Stimulated activated CD8-positive, alpha-beta memory T cell treated with anti-CD3 and anti-CD28 coated beads, Interleukin-4, amount 100 ng/mL, for 1 hour (primary cell): Measurements from ENCODE around the gene MAT1A.

Source experiments
- DNase-seq, 2 donors: peaks; one replicate each; pipeline ENCODE4 v3.0.0-alpha.2; 2020; ENCODE audit warnings: low read depth in 2 of 2, low spot score in 1 of 2

MAT1A gene

DNA sequence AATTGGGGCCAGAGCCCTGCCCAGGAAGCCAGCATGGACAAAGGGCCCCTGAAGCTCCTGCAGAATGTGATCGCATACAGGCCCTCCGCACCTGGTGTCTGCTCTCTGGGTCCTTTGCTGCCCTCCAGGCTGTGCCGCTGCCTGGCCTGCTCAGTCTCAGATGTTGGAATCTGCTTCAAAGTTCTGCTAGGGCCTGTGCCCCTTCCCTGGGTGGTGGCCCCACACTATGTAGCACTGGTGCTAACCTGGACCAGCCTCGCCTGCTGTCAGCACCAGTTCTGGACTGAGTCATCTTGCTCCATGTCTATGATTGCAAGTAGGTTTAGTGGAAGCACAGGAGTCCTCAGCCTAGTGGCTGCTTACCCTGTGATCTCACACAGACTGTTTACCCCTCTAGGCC lies 6.3 kb downstream of the MAT1A start:
- no peak for DNase-seq

GRCh38 chr10:80281784-80282765 lies 7.4 kb downstream of the MAT1A start:
- no peak for DNase-seq

DNA sequence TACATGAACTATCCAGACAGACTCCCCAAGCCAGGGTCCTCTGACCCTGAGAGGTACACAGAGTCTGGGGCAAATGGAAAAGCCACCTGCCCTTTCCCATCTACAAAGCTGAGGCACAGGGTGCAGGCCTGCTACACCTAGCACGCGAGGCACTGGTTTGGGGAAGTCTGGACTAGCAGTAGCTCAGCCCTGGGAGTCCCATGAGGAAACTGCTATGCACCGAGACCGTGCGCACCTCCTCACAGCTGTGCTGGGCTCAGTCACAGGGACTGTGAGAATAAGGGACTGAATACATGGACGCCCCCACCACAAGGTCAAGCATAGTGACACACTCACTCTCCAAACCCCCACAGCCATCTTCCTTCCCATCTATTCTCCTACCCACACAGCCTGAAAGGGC lies 8.2 kb downstream of the MAT1A start:
- DNase-seq: no peak

DNA sequence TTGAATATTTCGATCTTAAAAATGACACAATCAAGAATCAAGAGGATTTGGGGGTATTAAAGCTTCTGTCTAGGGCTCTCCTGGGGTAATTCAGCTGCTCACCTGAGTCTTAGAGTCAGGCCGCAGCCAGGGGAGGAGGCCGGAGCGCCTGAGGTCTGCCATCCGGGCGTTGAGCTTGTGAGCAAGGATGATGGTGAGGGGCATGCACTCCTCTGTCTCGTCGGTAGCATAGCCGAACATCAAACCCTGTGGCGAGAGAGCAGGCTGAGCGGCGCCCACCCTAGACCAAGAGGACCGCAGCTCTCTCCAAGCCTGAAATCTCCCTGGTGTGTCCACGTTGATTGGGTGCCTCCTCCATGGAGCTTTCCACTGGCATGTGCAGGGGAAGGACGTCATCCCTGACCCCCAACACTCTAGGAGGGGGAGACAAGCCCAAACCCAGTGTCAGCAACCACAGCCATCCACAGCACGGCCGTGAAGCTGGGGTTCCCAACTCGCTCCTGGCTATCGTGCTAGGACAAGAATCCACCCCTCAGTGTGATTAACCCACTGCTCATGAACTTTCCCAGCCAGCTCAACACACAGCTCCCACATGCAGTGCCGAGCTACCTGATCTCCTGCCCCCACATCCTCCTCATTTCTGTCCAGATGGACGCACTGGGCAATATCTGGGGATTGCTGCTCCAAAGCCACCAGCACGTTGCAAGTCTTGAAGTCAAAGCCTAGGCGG lies 9.2 kb downstream of the MAT1A start:
- DNase-seq: no peak

- DNase-seq: no peak
Observed at GRCh38 chr10:80279146-80279545, 10.3 kb downstream of the MAT1A start.

- DNase-seq: no peak
Observed at GRCh38 chr10:80278480-80278879, 11.0 kb downstream of the MAT1A start.

DNA sequence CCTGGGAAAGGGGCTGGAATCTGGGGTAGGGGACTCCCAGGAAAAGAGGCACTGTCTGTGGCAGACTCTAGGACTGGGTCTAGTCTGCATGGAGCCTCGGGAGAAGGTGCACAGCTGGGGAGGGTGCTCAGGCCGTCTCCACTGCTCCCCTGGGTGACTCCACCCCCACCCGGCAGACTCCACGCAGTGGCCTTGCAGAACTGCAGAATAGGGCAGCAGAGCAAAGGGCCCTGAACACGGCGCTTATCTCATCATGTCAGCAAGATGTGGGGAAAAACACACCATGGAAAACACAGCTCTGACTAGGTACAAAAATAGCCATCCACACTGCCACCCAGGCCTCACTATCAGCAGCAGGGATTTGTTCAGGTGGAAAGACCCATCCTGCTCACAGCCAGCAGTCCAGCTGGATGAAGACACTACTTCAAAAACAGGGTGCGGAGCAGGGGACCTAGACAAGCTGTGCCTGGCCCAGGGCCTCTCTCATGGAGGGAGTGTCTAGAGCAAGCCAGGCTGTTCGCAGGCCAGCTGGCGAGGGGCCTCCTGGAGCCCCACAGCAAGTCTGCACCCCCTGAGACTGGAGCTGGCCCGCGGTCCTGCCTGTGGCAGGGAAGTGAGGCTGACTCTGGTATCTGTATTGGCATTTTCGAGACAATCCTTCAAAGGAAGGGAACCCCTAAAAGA lies 11.7 kb downstream of the MAT1A start:
- no peak for DNase-seq

GRCh38 chr10:80277016-80277415 lies 12.4 kb downstream of the MAT1A start:
- DNase-seq: no peak

DNA sequence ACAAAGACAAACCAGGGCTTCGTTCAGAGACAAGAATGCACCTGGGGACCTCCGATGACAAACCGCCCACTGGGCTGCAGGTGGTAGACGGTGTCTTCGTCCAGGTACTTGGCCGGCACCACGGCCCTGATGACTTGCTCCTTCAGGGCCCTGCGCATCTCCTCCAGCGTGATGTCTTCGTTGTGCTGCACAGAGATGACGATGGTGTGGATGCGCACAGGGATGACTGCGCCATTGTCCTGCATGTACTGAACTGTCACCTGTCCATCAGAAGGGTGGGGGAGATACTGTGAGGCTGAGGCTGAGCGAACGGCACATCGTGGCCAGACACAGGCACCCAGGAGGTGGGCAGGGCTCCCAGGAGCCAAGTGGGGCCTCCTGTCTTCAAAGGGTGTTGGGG lies 13.1 kb downstream of the MAT1A start:
- DNase-seq: no peak

- no peak for DNase-seq
Observed at GRCh38 chr10:80275756-80276155, 13.7 kb downstream of the MAT1A start.

DNA sequence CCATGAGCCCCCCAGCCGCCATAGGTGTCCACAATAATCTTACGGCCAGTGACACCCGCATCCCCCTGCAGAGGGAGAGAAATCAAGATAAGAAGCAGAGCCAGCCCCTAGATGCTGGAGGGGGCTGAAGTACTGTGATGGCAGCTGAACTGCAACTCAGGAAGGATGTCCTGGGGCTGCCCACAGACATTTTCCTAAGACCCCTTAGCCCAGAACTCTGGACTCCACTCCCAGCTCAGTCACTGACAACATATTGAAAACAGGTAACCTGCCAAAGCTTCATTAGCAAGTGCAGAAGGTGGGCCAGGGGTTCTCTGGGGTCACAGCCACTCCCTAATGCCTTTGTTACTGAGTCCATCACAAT lies 14.3 kb downstream of the MAT1A start:
- no peak for DNase-seq

- DNase-seq: no peak
Observed at GRCh38 chr10:80274396-80275134, 14.9 kb downstream of the MAT1A start.

GRCh38 chr10:80273523-80274170 lies 15.8 kb downstream of the MAT1A start:
- no peak for DNase-seq

DNA sequence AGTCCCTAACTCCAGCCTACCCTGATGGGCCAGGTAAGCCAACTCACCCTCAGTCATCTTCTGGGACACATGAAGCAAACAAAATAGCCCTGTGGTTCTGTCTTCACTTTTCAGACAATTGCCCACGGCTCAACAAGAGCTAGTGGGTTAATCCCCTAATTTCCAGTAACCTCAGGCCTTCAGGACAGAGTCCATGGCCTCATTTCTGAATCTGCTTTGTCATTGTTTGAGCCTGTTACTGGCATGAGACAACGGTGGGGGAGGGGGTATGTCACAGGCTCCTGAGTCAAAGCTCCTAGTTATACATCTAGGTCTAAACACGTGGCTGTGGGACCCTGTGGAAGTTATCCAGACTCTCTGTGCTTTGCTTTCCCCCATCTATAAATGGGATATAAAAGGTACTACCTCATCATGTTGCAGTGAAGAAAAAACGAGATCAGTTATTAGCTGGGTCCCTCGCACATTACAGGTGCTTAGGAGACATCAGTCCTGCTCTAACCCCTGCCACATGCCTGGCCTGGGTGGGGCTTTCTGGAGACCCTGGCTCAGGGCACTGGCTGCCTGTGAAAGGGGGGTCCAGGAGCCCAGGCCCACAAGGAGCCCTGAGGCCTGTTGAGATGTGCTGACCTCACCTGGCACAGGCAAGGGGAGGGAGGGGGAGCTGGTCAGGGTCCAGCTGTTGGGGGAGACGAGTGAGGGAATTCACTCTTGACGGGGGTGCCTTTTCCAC lies 16.5 kb downstream of the MAT1A start:
- no peak for DNase-seq

- no peak for DNase-seq
Observed at GRCh38 chr10:80271416-80271815, 18.0 kb downstream of the MAT1A start.

GRCh38 chr10:80270887-80271286 lies 18.6 kb downstream of the MAT1A start:
- DNase-seq: no peak

DNA sequence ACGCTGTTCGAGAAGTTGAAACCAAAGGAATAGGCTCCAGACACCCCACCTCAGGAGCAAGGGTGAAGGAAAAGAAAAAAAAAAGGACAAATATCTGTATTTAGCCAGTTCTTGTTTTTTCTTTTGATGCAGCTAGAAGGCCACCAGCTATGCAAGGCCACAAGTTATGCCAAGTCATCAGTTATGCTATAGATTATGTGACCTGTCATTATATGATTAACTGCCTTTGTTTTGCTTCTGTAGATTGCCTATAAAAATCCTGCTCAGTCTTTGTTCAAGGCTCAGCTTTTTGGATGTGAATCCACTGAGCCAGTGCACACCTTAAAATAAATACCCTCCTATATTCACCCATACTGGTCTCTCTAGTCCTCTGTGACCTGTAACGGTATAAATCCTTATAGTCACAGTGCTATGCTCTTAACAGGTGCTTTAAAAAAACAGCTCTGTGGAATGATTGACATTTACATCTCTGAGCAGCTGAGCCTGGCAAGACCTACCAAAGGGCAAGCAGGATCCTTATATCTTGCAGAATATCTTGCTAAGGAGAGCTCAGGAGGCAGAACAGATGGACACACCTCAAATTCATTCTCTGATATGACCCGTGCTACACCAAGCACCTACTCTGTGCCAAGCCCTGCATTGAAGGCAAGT lies 20.4 kb downstream of the MAT1A start:
- no peak for DNase-seq

- no peak for DNase-seq
Observed at GRCh38 chr10:80268266-80268665, 21.2 kb downstream of the MAT1A start.

GRCh38 chr10:80266513-80266863 lies 23.0 kb downstream of the MAT1A start:
- DNase-seq: no peak
